WI38 (cell line): ENCODE data around the gene DDIT3.

Experiments used
- H3K4me3 ChIP-seq: 2 replicates; pipeline ENCODE4 v1.5.1; 2011; ENCODE audit warnings: low read depth, mild to moderate bottlenecking, control low read depth, low read length
- CTCF ChIP-seq: IDR thresholded peaks from 2 replicates; pipeline ENCODE4 v1.5.1; 2012; ENCODE audit warnings: low read depth, mild to moderate bottlenecking, control low read depth, low read length

Gene DDIT3

GRCh38 chr12:57550641-57551549, 30.6 kb upstream of the DDIT3 start:
- peak overlapping the region; percentile 50 for H3K4me3 ChIP-seq
- TF ChIP-seq CTCF: no peak

GRCh38 chr12:57549909-57550640, 29.8 kb upstream of the DDIT3 start, which contains the start of gene KIF5A:
Gene KIF5A, plus strand, starts transcription at chr12:57550044. Its CDS starts 228 bp downstream, at chr12:57550272.
- no peak for TF ChIP-seq CTCF
- peak within 1 kb of the TSS; percentile 50 for H3K4me3 ChIP-seq

DNA sequence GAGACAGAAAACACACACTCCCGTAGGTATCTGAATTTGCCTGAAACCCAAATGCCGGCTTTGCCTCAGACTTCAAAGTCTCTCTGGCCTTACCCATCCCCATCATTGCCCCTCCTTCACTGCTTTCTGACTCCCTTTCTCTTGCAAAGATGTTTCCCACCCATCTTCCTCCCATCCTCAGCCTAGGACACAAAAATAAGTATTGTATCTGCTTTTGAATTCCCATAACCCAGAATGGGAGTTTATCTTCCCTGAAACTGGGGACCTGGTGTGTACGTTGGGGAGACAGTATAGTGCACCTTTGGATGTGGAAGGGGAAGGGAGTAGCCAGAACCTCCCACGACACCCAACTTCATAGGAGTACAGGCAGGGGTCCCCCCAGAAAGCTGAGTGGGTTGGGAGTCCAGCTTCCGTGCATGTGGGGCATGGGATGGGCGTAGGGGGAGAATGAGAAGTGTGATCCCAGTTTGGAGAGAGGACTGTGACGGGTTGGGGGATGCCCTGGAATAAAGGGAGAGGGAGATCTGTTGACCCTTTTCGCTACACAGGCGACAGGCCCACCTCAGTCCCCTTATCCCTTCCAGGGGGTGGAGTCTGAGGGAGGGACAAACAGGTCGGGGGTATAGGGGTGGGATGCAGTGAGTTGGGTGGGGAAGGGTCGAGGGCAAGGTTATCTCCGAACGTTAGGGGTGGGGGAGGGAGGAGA, 29.0 kb upstream of the DDIT3 start:
- TF ChIP-seq CTCF: no peak
- peak overlapping the region; percentile 50 for H3K4me3 ChIP-seq

- no peak overlapping the region for H3K4me3 ChIP-seq
- TF ChIP-seq CTCF: no peak
Observed at GRCh38 chr12:57548488-57548887, 28.2 kb upstream of the DDIT3 start.

DNA sequence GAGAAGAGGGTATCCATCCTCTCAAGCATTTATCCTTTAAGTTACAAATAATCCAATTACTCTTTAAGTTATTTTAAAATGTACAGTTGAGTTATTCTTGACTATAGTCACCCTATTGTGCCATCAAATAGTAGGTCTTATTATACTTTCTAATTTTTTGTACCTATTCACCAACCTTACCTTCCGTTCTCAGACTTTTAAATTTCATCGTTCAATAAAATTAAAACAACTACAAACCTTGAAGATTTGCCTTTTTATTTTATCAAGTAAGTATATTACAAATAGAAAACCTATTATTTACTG, 27.6 kb upstream of the DDIT3 start:
- TF ChIP-seq CTCF: no peak
- no peak overlapping the region for H3K4me3 ChIP-seq

DNA sequence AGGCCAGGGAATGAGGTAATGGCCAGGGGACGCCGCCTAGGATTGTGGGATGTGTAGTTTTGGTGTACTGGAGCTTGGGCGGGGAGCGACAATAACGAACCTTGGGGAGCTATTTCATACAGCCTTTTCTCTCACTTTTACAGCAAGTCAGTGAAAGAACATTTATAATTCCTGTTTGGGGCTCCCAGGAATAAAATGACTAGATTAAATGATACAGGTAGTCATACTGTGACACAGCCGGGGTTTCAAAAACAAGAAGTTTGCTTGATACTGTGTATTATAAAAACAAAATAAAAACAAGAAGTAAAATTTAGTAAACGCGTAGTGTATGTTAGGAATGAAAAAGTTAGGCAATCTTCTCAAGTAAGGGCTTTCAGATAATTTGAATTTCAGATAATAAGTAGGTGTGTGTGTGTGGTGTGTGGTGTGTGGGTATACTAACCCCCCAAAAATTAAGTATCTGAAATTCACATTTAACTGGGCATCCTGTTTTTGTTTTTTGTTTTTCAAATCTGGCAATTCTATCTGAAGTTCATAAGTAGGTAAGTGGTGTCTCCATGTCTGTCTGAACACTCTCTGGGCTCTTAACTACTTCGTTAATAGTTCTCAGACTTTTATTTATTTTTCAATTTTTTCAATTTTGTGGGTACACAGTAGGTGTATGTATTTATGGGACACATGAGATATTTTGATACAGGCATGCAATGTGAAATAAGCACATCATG, 27.1 kb upstream of the DDIT3 start:
- TF ChIP-seq CTCF: no peak

More for the DNA sequence above, 27.1 kb upstream of the DDIT3 start:
- H3K4me3 ChIP-seq: peak overlapping the region; percentile 79
